ENCODE measurements around the gene CARD9. TPM values are rescaled to one million over a fixed set of nuclear protein-coding genes. Genes with fewer than 3 reads are reported as not detected.
A peak's percentile ranks its signal among the peaks of the same experiment; 100 is the strongest.

The CARD9 gene
- total RNA-seq, 2 donors from 2014 or later = 1.2 to 1.7 TPM

- H3K9me3 ChIP-seq = no peaks in the 10 kb centered on the region
- H3K27me3 ChIP-seq = no peaks in the 10 kb centered on the region
- H3K36me3 ChIP-seq = no peaks in the 10 kb centered on the region
- no peak overlapping the region for H3K4me3 ChIP-seq
- H3K9ac ChIP-seq (ENCODE audit: low read depth in 2 of 2, low read length in 2 of 2) = no peak overlapping the region
- no peak overlapping the region for H3K27ac ChIP-seq
- intact Hi-C loops (cut with DNase I) = no loop called here
- TF ChIP-seq CTCF (IDR thresholded peaks at IDR 0.05) = no peak
- H3K4me1 ChIP-seq = no peaks in the 10 kb centered on the region
- DNase-seq = no peak
Measured at GRCh38 chr9:136378170-136379002, 4.9 kb upstream of the CARD9 start.

DNA sequence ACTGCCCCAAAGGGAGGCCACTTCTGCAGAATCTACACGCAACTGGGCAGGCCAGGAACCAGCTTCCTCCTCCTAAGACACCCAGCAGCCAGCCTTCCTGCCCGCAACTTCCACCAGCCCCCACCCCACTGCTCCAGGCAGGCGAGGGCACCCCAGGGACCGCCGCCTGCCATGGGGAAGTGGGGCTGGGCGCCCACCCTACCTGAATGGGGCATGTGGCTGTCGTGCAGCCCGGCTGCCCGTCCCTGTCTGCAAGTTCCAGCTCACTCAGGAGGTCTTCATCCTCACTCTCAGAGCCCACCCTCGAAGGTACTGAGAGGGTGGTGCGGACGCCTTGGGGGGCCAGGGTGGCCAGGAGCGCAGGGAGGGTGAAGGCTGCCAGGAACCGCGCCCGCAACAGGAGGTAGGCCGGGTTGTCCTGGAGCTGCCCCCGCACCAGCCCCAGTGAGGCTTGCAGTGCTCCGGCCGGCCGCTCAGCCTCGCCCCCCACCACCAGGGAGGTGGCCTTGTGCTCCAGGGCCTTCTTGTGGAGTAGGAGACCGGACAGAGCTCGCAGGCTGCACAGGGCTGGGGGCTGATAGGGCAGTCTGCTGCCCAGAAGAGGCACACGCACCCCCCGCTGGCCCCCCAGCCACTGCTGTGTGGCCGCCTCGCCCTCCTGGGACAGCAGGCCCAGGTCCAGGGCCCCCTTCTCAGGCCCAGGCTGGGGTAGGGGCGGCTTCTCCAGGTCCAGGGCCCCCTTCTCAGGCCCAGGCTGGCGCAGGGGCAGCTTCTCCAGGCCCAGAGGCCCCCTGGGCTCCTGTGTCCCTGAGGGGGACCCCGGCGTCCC lies 4.1 kb upstream of the CARD9 start:
- intact Hi-C loops (cut with DNase I) = no loop called here
- H3K9me3 ChIP-seq = no peaks in the 10 kb centered on the region
- no peaks in the 10 kb centered on the region for H3K27me3 ChIP-seq
- H3K9ac ChIP-seq (ENCODE audit: low read depth in 2 of 2, low read length in 2 of 2) = no peak overlapping the region
- TF ChIP-seq CTCF (IDR thresholded peaks at IDR 0.05) = no peak
- no peaks in the 10 kb centered on the region for H3K4me1 ChIP-seq
- H3K4me3 ChIP-seq = no peak overlapping the region
- no peaks in the 10 kb centered on the region for H3K36me3 ChIP-seq
- no peak for DNase-seq
- no peak overlapping the region for H3K27ac ChIP-seq

DNA sequence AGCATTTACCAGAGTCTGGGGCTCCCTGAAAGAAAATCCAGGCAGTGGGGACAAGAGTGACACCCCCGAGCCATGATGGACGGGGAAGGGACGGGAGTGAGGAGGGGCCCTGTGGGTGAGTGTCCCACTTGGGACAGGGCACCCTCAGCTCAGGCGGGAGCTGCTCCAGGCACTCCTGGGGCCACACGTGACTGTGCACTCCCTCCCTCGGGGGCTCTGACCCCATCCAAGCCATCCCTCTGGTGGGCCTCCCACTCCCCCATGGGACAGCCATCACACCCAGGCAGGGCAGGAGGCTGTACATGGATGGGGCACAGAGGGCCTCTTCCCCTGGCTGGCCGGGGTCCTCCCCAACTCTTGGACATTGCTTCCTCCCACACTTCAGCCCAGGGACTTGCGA lies 3.0 kb upstream of the CARD9 start:
- H3K27ac ChIP-seq = no peak overlapping the region
- H3K4me3 ChIP-seq = no peak overlapping the region
- DNase-seq = no peak
- H3K27me3 ChIP-seq = no peaks in the 10 kb centered on the region
- H3K9me3 ChIP-seq = no peaks in the 10 kb centered on the region
- intact Hi-C loops (cut with DNase I) = no loop called here
- H3K9ac ChIP-seq (ENCODE audit: low read depth in 2 of 2, low read length in 2 of 2) = no peak overlapping the region
- H3K4me1 ChIP-seq = no peaks in the 10 kb centered on the region
- H3K36me3 ChIP-seq = no peaks in the 10 kb centered on the region
- no peak for TF ChIP-seq CTCF (IDR thresholded peaks at IDR 0.05)

GRCh38 chr9:136375096-136375495 lies 1.6 kb upstream of the CARD9 start:
- Histone ChIP-seq H3K9ac (ENCODE audit: low read depth in 2 of 2, low read length in 2 of 2) (no peak overlapping the region), H3K36me3 (no peaks in the 10 kb centered on the region), H3K4me3 (no peak overlapping the region), H3K4me1 (no peaks in the 10 kb centered on the region), H3K9me3 (no peaks in the 10 kb centered on the region), H3K27me3 (no peaks in the 10 kb centered on the region), H3K27ac (no peak overlapping the region)
- no peak for DNase-seq
- intact Hi-C loops (cut with DNase I) = no loop called here
- TF ChIP-seq CTCF (IDR thresholded peaks at IDR 0.05) = no peak

DNA sequence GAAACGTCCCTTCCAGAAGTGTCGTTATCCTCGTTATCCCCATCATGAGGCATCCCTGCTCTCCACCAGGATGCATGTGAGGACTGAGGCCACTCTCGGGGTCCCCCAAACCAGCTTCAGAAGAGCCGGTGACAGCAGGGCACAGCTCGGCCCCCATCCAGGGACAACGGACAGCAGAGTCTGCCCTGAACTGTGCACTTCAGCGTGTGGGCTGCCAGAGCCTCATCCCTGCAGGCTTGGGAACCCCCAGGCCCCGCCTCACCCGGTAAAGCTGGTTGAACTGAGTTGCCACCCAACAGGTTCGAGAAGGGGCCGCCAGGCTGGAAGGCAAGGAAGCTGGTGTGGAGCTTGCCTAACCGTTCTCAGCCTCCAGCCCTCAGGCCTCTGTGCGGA lies 710 bp upstream of the CARD9 start:
- Histone ChIP-seq H3K9me3 (no peaks in the 10 kb centered on the region), H3K27ac (no peak overlapping the region), H3K9ac (ENCODE audit: low read depth in 2 of 2, low read length in 2 of 2) (peak overlapping the region in 1 of 2 donors; percentile 12), H3K36me3 (no peaks in the 10 kb centered on the region), H3K4me1 (no peaks in the 10 kb centered on the region), H3K4me3 (no peak overlapping the region), H3K27me3 (no peaks in the 10 kb centered on the region)
- no peak for TF ChIP-seq CTCF (IDR thresholded peaks at IDR 0.05)
- DNase-seq = no peak
- intact Hi-C loops (cut with DNase I) = no loop called here
